GM12873 (cell line): ENCODE results near the gene REC8.

Source experiments
- TF ChIP-seq, protein P1 (sequence below): IDR thresholded peaks from 2 replicates; pipeline ENCODE4 v1.5.1; 2012; ENCODE audit warnings: low read depth, mild to moderate bottlenecking, moderate library complexity, low read length, control low read depth; ENCODE audit not compliant: insufficient read depth; ENCODE audit errors: missing control alignments

The REC8 gene

DNA sequence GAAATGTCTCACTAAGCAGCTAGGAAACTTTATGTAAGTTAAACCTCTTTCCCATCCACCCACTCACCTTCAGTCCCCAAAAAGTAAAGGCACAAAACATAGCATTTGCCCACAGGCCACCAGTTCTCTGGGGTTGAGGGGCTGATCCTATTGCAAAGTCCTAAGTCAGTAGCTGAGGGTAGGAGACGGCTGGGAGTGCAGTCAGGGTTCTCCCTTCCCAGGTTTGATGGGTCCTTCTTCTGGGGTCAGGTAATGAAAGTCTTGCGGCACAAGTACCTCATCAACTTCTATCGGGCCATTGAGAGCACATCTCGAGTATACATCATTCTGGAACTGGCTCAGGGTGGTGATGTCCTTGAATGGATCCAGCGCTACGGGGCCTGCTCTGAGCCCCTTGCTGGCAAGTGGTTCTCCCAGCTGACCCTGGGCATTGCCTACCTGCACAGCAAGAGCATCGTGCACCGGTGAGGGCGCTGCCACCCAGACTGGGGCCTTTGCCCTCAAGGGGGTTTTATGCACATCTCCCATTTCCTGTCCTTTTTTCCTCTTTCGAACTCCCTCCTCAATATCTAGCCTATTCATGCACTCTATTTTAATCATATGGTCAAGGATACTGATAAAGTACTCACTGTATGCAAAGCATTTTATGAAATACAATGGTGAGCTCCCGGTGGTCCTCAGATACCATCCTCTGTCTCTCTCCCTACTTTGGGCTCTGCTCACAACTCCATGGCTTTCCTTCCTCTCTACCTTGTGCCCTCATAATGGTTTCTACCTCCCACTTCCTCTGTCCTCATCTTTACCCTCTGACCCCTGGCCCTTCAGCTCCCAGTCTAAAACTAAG is 34.6 kb downstream of the REC8 start:
- TF ChIP-seq, protein P1, sequence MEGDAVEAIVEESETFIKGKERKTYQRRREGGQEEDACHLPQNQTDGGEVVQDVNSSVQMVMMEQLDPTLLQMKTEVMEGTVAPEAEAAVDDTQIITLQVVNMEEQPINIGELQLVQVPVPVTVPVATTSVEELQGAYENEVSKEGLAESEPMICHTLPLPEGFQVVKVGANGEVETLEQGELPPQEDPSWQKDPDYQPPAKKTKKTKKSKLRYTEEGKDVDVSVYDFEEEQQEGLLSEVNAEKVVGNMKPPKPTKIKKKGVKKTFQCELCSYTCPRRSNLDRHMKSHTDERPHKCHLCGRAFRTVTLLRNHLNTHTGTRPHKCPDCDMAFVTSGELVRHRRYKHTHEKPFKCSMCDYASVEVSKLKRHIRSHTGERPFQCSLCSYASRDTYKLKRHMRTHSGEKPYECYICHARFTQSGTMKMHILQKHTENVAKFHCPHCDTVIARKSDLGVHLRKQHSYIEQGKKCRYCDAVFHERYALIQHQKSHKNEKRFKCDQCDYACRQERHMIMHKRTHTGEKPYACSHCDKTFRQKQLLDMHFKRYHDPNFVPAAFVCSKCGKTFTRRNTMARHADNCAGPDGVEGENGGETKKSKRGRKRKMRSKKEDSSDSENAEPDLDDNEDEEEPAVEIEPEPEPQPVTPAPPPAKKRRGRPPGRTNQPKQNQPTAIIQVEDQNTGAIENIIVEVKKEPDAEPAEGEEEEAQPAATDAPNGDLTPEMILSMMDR, result no peak

DNA sequence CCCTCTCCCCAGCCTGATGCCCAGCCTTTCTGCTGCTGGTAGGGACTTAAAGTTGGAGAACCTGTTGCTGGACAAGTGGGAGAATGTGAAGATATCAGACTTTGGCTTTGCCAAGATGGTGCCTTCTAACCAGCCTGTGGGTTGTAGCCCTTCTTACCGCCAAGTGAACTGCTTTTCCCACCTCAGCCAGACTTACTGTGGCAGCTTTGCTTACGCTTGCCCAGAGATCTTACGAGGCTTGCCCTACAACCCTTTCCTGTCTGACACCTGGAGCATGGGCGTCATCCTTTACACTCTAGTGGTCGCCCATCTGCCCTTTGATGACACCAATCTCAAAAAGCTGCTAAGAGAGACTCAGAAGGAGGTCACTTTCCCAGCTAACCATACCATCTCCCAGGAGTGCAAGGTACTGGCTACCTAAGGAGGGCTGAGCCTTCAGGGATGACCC is 35.2 kb downstream of the REC8 start:
- TF ChIP-seq, protein P1, result no peak

DNA sequence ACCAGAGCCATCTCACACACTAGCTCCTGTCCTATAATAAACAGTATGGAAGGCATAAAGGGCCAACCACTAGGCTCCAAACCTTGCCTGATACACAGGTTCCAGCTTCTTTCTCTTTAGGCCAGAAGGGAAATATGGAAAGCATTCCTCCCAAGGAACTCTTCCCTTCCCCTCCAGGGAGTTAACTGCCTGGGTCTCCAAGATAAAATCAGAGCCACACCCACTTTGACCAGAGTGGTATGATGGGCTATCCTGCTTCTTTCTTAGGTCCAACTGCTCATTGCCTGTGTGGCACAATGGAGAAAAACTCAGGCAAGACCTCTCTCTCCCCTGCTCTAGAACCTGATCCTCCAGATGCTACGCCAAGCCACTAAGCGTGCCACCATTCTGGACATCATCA is 35.7 kb downstream of the REC8 start:
- TF ChIP-seq, protein P1, result no peak

DNA sequence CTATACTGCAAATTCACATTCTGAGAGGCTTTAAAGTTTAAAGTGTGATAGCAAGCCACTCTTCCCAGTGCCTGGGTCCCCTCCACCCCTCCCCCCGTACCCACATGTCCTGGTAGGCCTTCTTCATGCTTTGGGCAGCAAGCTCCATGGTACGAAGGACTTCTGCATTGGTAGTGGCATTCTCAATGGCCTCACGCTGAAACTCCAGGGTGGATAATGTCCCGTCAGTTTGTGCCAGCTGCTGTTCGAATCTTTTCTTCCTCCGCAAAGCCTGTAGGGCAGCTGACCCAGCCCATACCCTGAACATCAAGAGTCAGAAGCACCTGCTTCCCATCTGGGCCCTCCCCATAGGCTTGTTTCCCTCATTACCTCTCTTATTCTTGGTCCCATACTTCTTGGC is 39.4 kb downstream of the REC8 start:
- TF ChIP-seq, protein P1, result no peak

DNA sequence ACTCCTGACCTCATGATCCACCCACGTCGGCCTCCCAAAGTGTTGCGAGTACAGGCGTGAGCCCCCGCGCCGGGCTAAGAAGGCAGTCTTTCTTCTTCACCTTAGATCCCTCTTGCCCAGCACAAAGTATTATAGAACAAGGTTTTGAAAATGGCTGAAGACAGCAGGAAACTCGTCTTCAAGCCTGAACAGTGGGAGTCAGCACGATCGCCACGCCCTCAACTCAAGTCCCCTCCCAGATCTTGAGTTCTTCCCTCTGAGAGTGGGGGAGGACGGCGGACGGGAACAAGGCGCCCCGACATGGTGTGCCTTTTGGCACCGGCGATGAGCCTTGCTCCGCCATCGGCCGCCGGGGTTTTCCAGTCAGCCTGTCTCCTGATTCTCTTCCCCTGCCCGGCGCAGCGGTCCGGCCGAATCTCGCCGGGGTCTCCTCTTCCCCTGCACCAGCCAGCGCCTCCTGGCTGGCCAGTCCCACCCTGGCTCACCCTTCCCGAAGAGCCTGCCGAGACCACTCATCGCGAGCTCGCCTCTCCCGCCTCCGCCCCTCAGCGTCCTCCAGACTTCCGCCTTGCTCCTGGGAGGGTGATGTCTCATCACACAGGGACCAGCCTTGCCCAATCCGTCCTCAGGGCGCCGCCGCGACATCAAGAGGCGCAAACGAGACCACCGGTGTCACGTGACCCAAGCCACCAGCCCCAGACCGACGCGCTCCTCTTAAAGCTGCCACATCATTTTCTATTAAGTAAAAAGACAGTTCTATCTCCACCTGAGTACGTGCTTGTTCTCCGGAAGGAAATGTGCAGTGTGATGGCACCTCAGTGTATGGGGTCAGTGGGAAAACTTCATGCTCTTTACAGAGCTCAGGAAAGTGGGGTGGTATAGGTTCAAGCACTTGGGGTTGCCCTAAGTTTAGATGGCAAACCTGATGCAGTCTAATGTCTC is 41.3 kb downstream of the REC8 start, which contains the start of gene CHMP4A:
CHMP4A (minus strand) TSS at position 565 of the 942 bp plus-strand sequence; CDS start at position 516, 49 bp downstream.
- TF ChIP-seq, protein P1, result no peak

DNA sequence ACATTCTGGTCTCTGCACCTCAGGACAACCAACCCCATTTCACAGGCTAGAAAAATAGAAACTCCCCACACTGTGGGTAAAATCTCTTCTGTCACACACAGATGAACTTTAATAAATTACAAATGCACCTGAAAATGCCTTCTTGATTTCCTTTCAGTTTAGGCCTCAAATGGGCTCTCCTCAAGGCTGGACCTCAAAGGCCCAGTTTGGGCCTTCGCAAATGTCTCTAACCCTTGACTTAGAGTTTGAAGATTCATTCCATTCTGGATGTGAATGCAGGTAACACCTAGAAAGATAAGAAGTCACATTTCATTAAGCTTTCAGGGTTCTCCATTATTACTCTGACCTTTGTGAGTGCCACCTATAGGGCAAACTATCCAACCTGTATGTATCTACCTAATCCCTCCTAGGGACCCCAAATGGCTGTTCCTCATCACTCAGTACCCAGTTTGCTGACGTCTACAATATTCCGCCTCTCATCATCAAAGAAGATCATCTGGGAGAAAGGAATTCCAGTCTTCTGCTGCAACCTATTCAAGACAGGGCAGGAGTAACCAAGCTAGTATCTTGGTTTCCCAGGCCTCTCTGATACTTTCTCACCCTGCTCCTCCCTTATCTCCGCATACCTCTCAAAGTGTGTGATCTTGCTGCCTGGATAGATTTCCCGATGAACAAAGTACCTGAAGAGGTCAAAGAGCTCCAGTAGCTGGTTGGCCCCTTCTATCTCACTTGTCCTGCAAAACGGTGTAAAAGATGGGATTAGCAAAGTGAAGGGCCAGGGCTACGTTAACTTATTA is 42.2 kb downstream of the REC8 start:
- TF ChIP-seq, protein P1, result no peak
